B cell (primary cell): ENCODE results near the gene TTC8. TPM values are rescaled to one million over a fixed set of nuclear protein-coding genes. Genes with fewer than 3 reads are reported as not detected.

Experiments used
- ATAC-seq: fragments of 200-7000 bp; cut with Tn5 transposase; one replicate; pipeline ENCODE4 v1.10.0; 2021; ENCODE audit warnings: low read depth, mild to moderate bottlenecking, moderate number of reproducible peaks, moderate library complexity
- CTCF ChIA-PET: fragments of 350-600 bp; sonication (Branson Sonifier 250); formaldehyde crosslinking; loops from one replicate; lab custom pipeline; 2021; ENCODE audit warnings: antibody characterized with exemption, inconsistent platforms; lab: Charles Lee
- POLR2A ChIA-PET: fragments of 350-600 bp; sonication (Branson Sonifier 250); formaldehyde crosslinking; loops from one replicate; lab custom pipeline; 2021; ENCODE audit warnings: antibody characterized with exemption; lab: Charles Lee
- DNase-seq: peaks from one replicate; pipeline ENCODE4 v3.0.0; 2013
- H2AFZ ChIP-seq: 2 replicates; pipeline ENCODE4 v1.6.1; 2012; ENCODE audit warnings: mild to moderate bottlenecking, low read depth, low read length; ENCODE audit not compliant: insufficient read depth, poor library complexity, severe bottlenecking
- H3K27ac ChIP-seq, 2 donors: 1 replicate in 1 of 2; 2 replicates in 1 of 2; pipeline ENCODE4 v1.5.1; 2012 to 2013; ENCODE audit warnings: low read length in 2 of 2, mild to moderate bottlenecking in 2 of 2, moderate library complexity in 1 of 2
- H3K27me3 ChIP-seq, 4 experiments: fragments of 200-600 bp in 1 of 4; sonication (generic) in 1 of 4; replicated peaks in 1 of 4; 1 replicate in 2 of 4; 2 replicates in 2 of 4; pipeline versions ENCODE4 v1.6.1 to v1.7.0; 2013 to 2016; ENCODE audit warnings: low read length in 3 of 4, mild to moderate bottlenecking in 2 of 4, mixed read lengths in 1 of 4, moderate library complexity in 1 of 4; ENCODE audit not compliant: insufficient read depth in 4 of 4, control insufficient read depth in 3 of 4; ENCODE audit errors: control extremely low read depth in 1 of 4
- H3K36me3 ChIP-seq, 2 experiments: replicated peaks in 1 of 2; 1 replicate in 1 of 2; 2 replicates in 1 of 2; pipeline versions ENCODE4 v1.6.1 to v1.7.1; 2013; ENCODE audit warnings: low read length in 1 of 2; ENCODE audit not compliant: insufficient read depth in 2 of 2, control insufficient read depth in 1 of 2; ENCODE audit errors: control extremely low read depth in 1 of 2, extremely low read depth in 1 of 2
- H3K4me1 ChIP-seq, 2 donors: fragments of 200-600 bp in 1 of 2; sonication (generic) in 1 of 2; 1 replicate in 1 of 2; 2 replicates in 1 of 2; pipeline versions ENCODE4 v1.5.1 to v1.6.1; 2013 to 2017; ENCODE audit warnings: low read length in 2 of 2; ENCODE audit not compliant: control insufficient read depth in 2 of 2, insufficient read depth in 2 of 2
- H3K4me2 ChIP-seq: replicated peaks from 2 replicates; pipeline ENCODE3; 2012; ENCODE audit warnings: mild to moderate bottlenecking, low read depth, low read length; ENCODE audit not compliant: poor library complexity, severe bottlenecking
- H3K4me3 ChIP-seq, 5 experiments: fragments of 200-600 bp in 1 of 5; sonication (generic) in 1 of 5; 1 replicate in 3 of 5; 2 replicates in 2 of 5; pipeline versions ENCODE4 v1.5.1 to v1.7.0; 2011 to 2016; ENCODE audit warnings: low read length in 4 of 5, mild to moderate bottlenecking in 4 of 5, low read depth in 2 of 5, control low read depth in 1 of 5, moderate library complexity in 1 of 5; ENCODE audit not compliant: insufficient read depth in 1 of 5; ENCODE audit errors: control extremely low read depth in 1 of 5, extremely low read depth in 1 of 5
- H3K79me2 ChIP-seq: fragments of 200-600 bp; sonication (generic); one replicate; pipeline ENCODE4 v1.6.0; 2016; ENCODE audit warnings: low read length; ENCODE audit not compliant: control insufficient read depth, insufficient read depth
- H3K9ac ChIP-seq: fragments of 200-600 bp; sonication (generic); 2 replicates; pipeline ENCODE4 v1.6.1; 2017; ENCODE audit warnings: mild to moderate bottlenecking, low read length, moderate library complexity
- H3K9me3 ChIP-seq, 3 donors: one replicate each; pipeline versions ENCODE4 v1.6.1 to v1.7.1; 2013; ENCODE audit warnings: low read length in 2 of 3; ENCODE audit not compliant: control insufficient read depth in 2 of 3, insufficient read depth in 1 of 3; ENCODE audit errors: control extremely low read depth in 1 of 3
- H4K20me1 ChIP-seq: 2 replicates; pipeline ENCODE4 v1.6.0; 2012; ENCODE audit warnings: mild to moderate bottlenecking, low read length; ENCODE audit not compliant: insufficient read depth, control insufficient read depth, poor library complexity, severe bottlenecking
- H3K27ac Mint-ChIP-seq: one replicate; pipeline ENCODE4 v1.8.0; 2021; ENCODE audit warnings: mixed read lengths
- H3K27me3 Mint-ChIP-seq: one replicate; pipeline ENCODE4 v1.8.0; 2021; ENCODE audit warnings: mixed read lengths
- H3K4me1 Mint-ChIP-seq: one replicate; pipeline ENCODE4 v1.8.0; 2021; ENCODE audit warnings: mixed read lengths
- H3K4me3 Mint-ChIP-seq: one replicate; pipeline ENCODE4 v1.8.0; 2021; ENCODE audit warnings: mixed read lengths
- H3K9me3 Mint-ChIP-seq: one replicate; pipeline ENCODE4 v1.8.0; 2022; ENCODE audit warnings: mixed read lengths; ENCODE audit not compliant: insufficient read depth
- CTCF ChIP-seq: fragments of 200-600 bp; IDR thresholded peaks from one replicate; pipeline ENCODE4 v1.8.0; 2022; ENCODE audit warnings: antibody characterized with exemption, mild to moderate bottlenecking
- EZH2 ChIP-seq: IDR thresholded peaks from 2 replicates; pipeline ENCODE4 v1.6.1; 2012; ENCODE audit warnings: borderline replicate concordance, low read depth, mild to moderate bottlenecking, moderate library complexity, low read length; ENCODE audit not compliant: insufficient read depth, poor library complexity, severe bottlenecking
- WGBS: methylation state at CpG from one replicate; pipeline ENCODE4 v1.1.5; 2013; ENCODE audit warnings: missing lambda C conversion rate; ENCODE audit not compliant: insufficient coverage; 5-methylcytosine and 5-hydroxymethylcytosine counted together
- intact Hi-C: fragments of 100-400 bp; cut with micrococcal nuclease; formaldehyde crosslinking; loops from one replicate; pipeline ENCODE4 v1.10.0; 2022
- polyA plus RNA-seq: library from polyadenylated mRNA; depleted of rRNA; stranded (reverse); fragments of >200 nt; gene quantifications from 2 replicates; pipeline ENCODE4 v1.2.3, GENCODE V29; 2012
- total RNA-seq, 2 donors: library from RNA; stranded (reverse); fragments of 120-200 nt in 1 of 2; gene quantifications; 1 replicate in 1 of 2; 2 replicates in 1 of 2; pipeline versions ENCODE4 v1.2.3 to v1.2.4, GENCODE V29; 2013 to 2022

Gene TTC8
- total and polyA plus RNA-seq, 2 donors (not counting 1 experiment from before 2014, with no cell fraction given): 2.7 to 7.2 TPM

DNA sequence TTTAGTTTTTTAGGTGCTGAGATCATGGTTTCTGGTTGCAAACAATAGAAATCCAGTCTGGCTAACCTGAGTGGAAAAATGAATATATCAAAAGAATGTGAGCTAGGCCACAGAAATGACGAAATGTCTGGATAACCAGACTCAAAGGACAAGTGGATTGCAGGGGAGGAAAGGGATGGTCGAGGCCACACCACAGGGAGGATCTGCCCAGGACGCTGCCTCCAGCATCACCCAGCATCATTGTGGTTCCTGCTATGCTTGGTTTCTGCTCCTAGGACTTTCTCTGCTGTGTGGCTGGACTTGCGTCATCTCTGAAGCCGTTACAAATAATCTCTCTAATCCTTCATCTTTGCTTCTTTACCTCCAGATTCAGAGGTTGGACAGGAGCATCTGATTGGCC is 80.4 kb downstream of the TTC8 start:
- intact Hi-C loops: no loop called here
- Histone ChIP-seq H3K9me3 (peaks cover 1 to 7% (median 6%) of the 10 kb centered on the region in 3 donors), H3K9ac (no peak overlapping the region), H3K79me2 (no peaks in the 10 kb centered on the region), H4K20me1 (no peaks in the 10 kb centered on the region), H3K4me1 (no peaks in the 10 kb centered on the region), H3K36me3 (no peaks in the 10 kb centered on the region), H3K27ac (no peak overlapping the region), H3K4me3 (no peak overlapping the region), H3K27me3 (no peaks in the 10 kb centered on the region), H3K4me2 (no peak overlapping the region), H2AFZ (no peak overlapping the region)
- Mint-ChIP-seq H3K27me3 (peaks cover 19% of the 10 kb centered on the region), H3K4me3 (no peak overlapping the region), H3K9me3 (peaks cover 3% of the 10 kb centered on the region), H3K27ac (no peak overlapping the region), H3K4me1 (no peaks in the 10 kb centered on the region)
- no peak for DNase-seq
- ChIA-PET CTCF (no interaction called here), POLR2A (no interaction called here)
- WGBS: 91% methylated on average over 3 of the region's 5 CpGs
- ATAC-seq: no peak
- TF ChIP-seq EZH2 (no peak), CTCF (no peak)

- no peak overlapping the region for H3K4me2 ChIP-seq
- peaks cover 3% of the 10 kb centered on the region for H3K27me3 Mint-ChIP-seq
- H3K4me1 ChIP-seq: no peaks in the 10 kb centered on the region
- H3K4me3 Mint-ChIP-seq: no peak overlapping the region
- H3K27me3 ChIP-seq: no peaks in the 10 kb centered on the region
- H3K9me3 ChIP-seq: peaks cover 1 to 7% (median 6%) of the 10 kb centered on the region in 3 donors
- WGBS: 80% methylated on average over 1 of the region's 1 CpG
- H2AFZ ChIP-seq: no peak overlapping the region
- no peaks in the 10 kb centered on the region for H3K4me1 Mint-ChIP-seq
- intact Hi-C loops: no loop called here
- H3K27ac ChIP-seq: no peak overlapping the region
- ChIA-PET POLR2A (no interaction called here), CTCF (interaction anchor here (1.2 kb wide), 1 partner anchor 31 kb away, joined by 3 read pairs; no protein-coding TSS in a partner anchor)
- no peaks in the 10 kb centered on the region for H3K36me3 ChIP-seq
- no peak for ATAC-seq
- peaks cover 3% of the 10 kb centered on the region for H3K9me3 Mint-ChIP-seq
- H3K9ac ChIP-seq: no peak overlapping the region
- no peak for DNase-seq
- no peak for TF ChIP-seq CTCF
- no peak for TF ChIP-seq EZH2
- no peaks in the 10 kb centered on the region for H4K20me1 ChIP-seq
- no peaks in the 10 kb centered on the region for H3K79me2 ChIP-seq
- no peak overlapping the region for H3K4me3 ChIP-seq
- no peak overlapping the region for H3K27ac Mint-ChIP-seq
Measured at GRCh38 chr14:88908216-88908615, 83.8 kb downstream of the TTC8 start.
